HG03064 (cell line): ENCODE measurements around the gene ZNF326.
"Not testable (repeated sequence)": the region's sequence is repeated elsewhere in the genome, so short reads cannot be mapped to it uniquely, and the experiment has no call there.

Source experiments
- ATAC-seq: cut with Tn5 transposase; IDR thresholded peaks from one replicate; pipeline ENCODE4 v1.9.1; 2021; ENCODE audit warnings: low read depth; ENCODE audit not compliant: unreplicated experiment

ZNF326 gene

GRCh38 chr1:89965193-89965768, 29.6 kb upstream of the ZNF326 start:
- no peak for ATAC-seq

GRCh38 chr1:89966656-89967055, 28.3 kb upstream of the ZNF326 start:
- no peak for ATAC-seq

GRCh38 chr1:89971600-89971999, 23.3 kb upstream of the ZNF326 start:
- ATAC-seq: no peak

GRCh38 chr1:89972024-89972423, 22.9 kb upstream of the ZNF326 start:
- ATAC-seq: no peak

- ATAC-seq: no peak
These were observed 21.3 kb upstream of the ZNF326 start for GRCh38 chr1:89973471-89974127.

DNA sequence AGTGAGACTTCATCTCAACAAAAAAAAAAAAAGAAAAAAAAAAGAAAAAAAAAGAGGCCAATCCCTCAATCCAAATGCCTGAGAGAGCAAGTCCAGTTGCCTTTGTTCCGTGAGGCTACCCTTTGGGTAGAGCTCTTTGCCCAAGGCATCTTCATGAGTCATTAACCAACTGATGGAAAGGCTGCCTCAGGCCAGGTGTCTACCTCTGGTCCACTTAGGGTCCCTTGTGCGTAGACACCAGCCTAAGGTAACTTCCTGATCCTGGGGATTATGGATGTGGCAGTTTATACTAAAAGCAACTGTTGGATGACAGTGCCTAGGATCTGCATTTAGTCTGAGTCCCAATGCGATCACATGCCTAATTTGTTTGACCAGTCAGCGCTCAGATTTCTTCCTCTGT, 20.7 kb upstream of the ZNF326 start:
- ATAC-seq: no peak

DNA sequence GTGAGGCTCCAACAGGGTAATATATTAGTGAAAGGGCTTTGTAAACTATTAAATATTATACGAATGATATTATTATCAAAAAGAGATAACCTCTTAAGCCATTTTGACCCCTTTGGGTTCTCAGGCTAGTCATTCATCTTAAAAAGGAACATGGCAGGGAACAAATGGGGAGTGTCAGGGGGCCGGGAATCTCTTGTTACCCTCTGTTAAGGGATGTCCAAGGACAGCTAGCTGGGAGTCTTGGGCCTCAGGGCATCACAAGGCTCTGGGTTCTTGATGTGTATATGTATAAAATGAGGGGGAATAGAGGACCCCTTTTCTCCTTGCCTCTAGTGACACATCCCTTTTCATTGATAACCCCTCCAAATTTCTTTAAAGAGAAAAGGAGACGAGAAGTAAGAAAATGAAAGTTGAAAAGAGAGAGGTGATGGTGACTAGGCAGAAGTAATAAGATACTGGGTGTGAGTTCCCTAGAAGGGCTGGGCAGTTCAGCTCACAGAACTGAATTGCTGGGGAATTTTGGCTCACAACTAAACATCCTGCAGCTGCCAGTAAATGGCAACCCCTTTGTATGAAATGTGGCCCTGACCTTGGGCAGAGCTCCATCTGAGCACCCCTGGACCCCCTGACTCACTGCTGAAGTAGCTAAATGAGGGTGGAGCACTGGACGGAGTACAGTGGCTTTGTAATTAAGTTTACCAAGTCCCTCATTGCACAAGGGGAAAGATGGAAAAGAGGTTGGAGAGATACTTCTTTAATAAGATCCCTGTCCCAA, 20.0 kb upstream of the ZNF326 start:
- ATAC-seq: no peak

GRCh38 chr1:89975540-89976125, 19.3 kb upstream of the ZNF326 start:
- no peak for ATAC-seq

GRCh38 chr1:89978755-89979154, 16.2 kb upstream of the ZNF326 start:
- ATAC-seq: no peak

GRCh38 chr1:89980605-89981004, 14.3 kb upstream of the ZNF326 start:
- ATAC-seq: no peak

DNA sequence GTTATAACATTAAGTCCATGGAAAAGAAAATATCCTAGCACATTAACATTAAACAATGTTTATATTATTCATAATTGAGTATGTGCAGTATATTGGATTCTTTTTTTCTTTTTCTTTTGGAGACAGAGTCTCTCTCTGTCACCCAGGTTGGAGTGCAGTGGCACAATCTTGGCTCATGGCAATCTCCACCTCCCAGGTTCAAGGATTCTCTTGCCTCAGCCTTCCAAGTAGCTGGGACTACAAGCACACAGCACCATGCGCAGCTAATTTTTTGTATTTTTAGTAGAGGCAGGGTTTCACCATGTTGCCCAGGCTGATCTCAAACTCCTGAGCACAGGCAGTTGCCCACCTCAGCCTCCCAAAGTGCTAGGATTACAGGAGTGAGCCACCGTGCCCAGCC, 12.1 kb upstream of the ZNF326 start:
- ATAC-seq: not testable (repeated sequence)

GRCh38 chr1:89984564-89985116, 10.3 kb upstream of the ZNF326 start:
- ATAC-seq: not testable (repeated sequence)

GRCh38 chr1:89986020-89986419, 8.9 kb upstream of the ZNF326 start:
- ATAC-seq: no peak

- ATAC-seq: peak; percentile 80
These were observed 7.6 kb upstream of the ZNF326 start for GRCh38 chr1:89987159-89987819.

- no peak for ATAC-seq
These were observed 5.8 kb upstream of the ZNF326 start for GRCh38 chr1:89989099-89989498.

DNA sequence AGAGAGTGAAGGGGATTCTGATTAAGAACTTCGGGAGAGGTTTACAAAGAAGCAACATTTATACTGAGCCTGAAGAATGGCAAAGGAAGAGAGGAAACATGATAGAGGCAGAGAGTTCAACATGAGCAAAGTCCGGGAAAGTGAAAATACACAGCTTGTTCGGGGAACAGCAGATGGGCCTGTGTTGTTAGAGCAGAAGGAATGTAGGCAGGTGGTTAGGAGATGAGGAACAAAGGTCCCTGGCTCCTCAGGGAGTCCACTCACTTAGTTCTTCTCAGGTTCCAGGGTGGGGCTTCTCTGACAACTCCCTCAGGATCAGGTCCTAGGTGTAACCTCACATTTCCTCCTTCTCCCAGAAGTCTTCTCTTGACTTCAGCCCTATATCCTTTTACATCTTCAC, 5.1 kb upstream of the ZNF326 start:
- ATAC-seq: no peak

GRCh38 chr1:89990976-89991831, 3.7 kb upstream of the ZNF326 start:
- ATAC-seq: no peak

DNA sequence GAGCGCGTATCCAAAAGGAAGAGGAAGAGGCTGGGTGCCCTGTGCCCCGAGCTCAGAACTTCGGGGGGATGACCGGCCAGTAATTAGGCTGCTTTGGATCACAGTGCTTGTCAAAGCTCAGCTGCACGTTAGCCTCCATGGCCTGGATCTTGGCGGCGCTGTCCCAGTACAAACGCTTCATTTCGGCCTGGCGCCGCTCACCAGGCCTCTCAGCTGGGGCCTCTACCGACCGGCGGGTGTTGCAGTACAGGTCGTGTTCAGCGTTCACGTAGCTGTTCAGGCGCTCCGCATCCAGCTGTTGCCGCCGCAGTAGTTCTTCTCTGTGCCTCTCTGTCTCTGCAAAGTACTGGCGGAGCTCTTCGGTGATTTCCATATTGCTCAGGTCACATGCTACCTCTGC, 1.4 kb upstream of the ZNF326 start:
- no peak for ATAC-seq

DNA sequence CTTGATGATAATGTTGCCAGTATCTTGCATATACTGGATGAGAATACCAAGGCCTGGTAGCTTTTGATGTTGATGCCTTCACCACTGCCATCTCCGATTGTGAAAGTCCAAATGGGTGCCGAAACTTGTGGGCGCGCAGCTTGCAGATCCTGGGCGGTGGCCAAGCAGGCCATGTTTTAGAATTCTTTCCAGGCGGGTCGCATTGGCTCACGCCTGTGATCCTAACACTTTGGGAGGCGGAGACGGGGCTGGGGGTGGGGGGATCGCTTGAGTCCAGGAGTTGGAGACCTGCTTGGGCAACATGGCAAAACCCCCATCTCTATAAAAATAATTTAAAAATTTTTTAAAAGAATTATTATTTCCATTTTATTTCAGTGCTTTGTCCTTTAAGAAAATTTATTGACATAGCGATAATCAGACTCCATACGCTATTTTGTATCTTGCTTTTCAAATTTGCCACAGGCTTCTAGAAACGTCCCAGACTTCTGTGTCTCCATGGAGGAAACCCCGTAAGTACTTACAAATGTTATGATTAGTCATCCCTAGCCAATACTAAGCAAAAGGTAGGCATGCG, 592 bp upstream of the ZNF326 start:
- ATAC-seq: no peak
